ENCODE results near the gene EIF4G3.

DNA sequence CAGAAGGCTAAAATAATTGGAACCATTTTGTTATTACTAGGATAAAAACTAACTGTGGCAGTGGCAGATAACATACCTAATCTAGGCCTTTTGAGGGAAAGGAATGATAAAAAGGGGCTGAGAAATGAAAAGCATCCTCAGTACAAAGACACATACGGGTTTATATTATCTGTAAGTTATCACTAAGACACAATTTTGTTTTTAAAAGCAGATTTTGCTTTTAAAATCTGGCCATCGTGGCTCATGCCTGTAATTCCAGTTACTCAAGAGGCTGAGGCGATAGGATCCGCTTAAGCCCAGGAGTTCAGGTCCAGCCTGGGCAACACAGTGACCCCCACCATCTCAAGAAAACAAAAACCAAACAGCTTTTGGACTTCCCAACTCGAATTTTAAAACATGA, 364.8 kb downstream of the EIF4G3 start:
- TF ChIP-seq, protein P1, sequence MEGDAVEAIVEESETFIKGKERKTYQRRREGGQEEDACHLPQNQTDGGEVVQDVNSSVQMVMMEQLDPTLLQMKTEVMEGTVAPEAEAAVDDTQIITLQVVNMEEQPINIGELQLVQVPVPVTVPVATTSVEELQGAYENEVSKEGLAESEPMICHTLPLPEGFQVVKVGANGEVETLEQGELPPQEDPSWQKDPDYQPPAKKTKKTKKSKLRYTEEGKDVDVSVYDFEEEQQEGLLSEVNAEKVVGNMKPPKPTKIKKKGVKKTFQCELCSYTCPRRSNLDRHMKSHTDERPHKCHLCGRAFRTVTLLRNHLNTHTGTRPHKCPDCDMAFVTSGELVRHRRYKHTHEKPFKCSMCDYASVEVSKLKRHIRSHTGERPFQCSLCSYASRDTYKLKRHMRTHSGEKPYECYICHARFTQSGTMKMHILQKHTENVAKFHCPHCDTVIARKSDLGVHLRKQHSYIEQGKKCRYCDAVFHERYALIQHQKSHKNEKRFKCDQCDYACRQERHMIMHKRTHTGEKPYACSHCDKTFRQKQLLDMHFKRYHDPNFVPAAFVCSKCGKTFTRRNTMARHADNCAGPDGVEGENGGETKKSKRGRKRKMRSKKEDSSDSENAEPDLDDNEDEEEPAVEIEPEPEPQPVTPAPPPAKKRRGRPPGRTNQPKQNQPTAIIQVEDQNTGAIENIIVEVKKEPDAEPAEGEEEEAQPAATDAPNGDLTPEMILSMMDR (IDR thresholded peaks at IDR 0.05) = no peak
- no peak for TF ChIP-seq EP300 (IDR thresholded peaks at IDR 0.05)
